Activated T-helper 2 cell treated with anti-CD3 and anti-CD28 coated beads, Interferon-gamma antibody, Interleukin-2, Interleukin-4, amounts not matched to agents 10 μg/mL and 5 μg/mL and 100 μg/mL, durations not matched to agents 14 hours and 24 hours and 36 hours (primary cell): ENCODE measurements around the gene CDKN2B-AS1. TPM values are rescaled to one million over a fixed set of nuclear protein-coding genes. Genes with fewer than 3 reads are reported as not detected.
"Not testable (repeated sequence)": the region's sequence is repeated elsewhere in the genome, so short reads cannot be mapped to it uniquely, and the experiment has no call there.

ENCODE experiments used
- DNase-seq: peaks from one replicate; pipeline ENCODE4 v3.0.0; 2021; ENCODE audit warnings: low spot score
- H3K27ac Mint-ChIP-seq: one replicate; pipeline ENCODE4 v1.8.0; 2021; ENCODE audit warnings: mixed read lengths
- H3K27me3 Mint-ChIP-seq: one replicate; pipeline ENCODE4 v1.8.0; 2021; ENCODE audit warnings: low read depth, mixed read lengths
- H3K36me3 Mint-ChIP-seq: one replicate; pipeline ENCODE4 v1.8.0; 2021; ENCODE audit warnings: low read depth, mixed read lengths
- H3K4me1 Mint-ChIP-seq: one replicate; pipeline ENCODE4 v1.8.0; 2021; ENCODE audit warnings: low read depth, mixed read lengths
- H3K4me3 Mint-ChIP-seq: one replicate; pipeline ENCODE4 v1.8.0; 2021; ENCODE audit warnings: low read depth, mild to moderate bottlenecking, moderate library complexity, mixed read lengths
- H3K9me3 Mint-ChIP-seq: one replicate; pipeline ENCODE4 v1.8.0; 2021; ENCODE audit warnings: mixed read lengths
- intact Hi-C: fragments of 100-400 bp; cut with micrococcal nuclease; formaldehyde crosslinking; loops from one replicate; pipeline ENCODE4 v1.15.1; 2023
- total RNA-seq: library from RNA; stranded (reverse); gene quantifications from 2 replicates; pipeline ENCODE4 v1.2.3, GENCODE V29; 2022

CDKN2B-AS1 gene
- total RNA-seq: 0.82 and 1.1 TPM in 2 replicates

GRCh38 chr9:21994556-21995005 lies at the start of gene CDKN2B-AS1:
TSS of gene CDKN2B-AS1 (plus strand) at chr9:21994791.
- DNase-seq: peak; percentile 52
- peaks cover 31% of the 10 kb centered on the region for H3K4me1 Mint-ChIP-seq
- intact Hi-C loops: loop anchor here (1.0 to 10.0 kb wide), 6 partner anchors 14 to 660 kb away; partner anchors contain the start of gene KLHL9
- peak within 1 kb of the TSS; percentile 97 for H3K27ac Mint-ChIP-seq
- H3K27me3 Mint-ChIP-seq: peaks cover 39% of the 10 kb centered on the region
- H3K4me3 Mint-ChIP-seq: peak within 1 kb of the TSS; percentile 91
- peaks cover 11% of the 10 kb centered on the region for H3K36me3 Mint-ChIP-seq
- no peaks in the 10 kb centered on the region for H3K9me3 Mint-ChIP-seq

GRCh38 chr9:21945606-21946005 lies 49.0 kb upstream of the CDKN2B-AS1 start:
- Mint-ChIP-seq H3K9me3 (no peaks in the 10 kb centered on the region), H3K4me3 (no peak overlapping the region), H3K27me3 (peaks cover 46% of the 10 kb centered on the region), H3K27ac (no peak overlapping the region), H3K4me1 (no peaks in the 10 kb centered on the region), H3K36me3 (no peaks in the 10 kb centered on the region)
- DNase-seq: no peak
- intact Hi-C loops: no loop called here

GRCh38 chr9:21958833-21959232 lies 35.8 kb upstream of the CDKN2B-AS1 start:
- H3K9me3 Mint-ChIP-seq: peaks cover 9% of the 10 kb centered on the region
- H3K27ac Mint-ChIP-seq: no peak overlapping the region
- H3K4me1 Mint-ChIP-seq: no peaks in the 10 kb centered on the region
- intact Hi-C loops: no loop called here
- no peaks in the 10 kb centered on the region for H3K36me3 Mint-ChIP-seq
- no peak for DNase-seq
- H3K4me3 Mint-ChIP-seq: no peak overlapping the region
- peaks cover 43% of the 10 kb centered on the region for H3K27me3 Mint-ChIP-seq

- intact Hi-C loops, H3K36me3 Mint-ChIP-seq, DNase-seq, H3K27ac Mint-ChIP-seq, H3K4me1 Mint-ChIP-seq, H3K4me3 Mint-ChIP-seq: not testable (repeated sequence)
- Mint-ChIP-seq H3K9me3 (peaks cover 10% of the 10 kb centered on the region), H3K27me3 (peaks cover 44% of the 10 kb centered on the region)
Observed at GRCh38 chr9:21959268-21959667, 35.3 kb upstream of the CDKN2B-AS1 start.

GRCh38 chr9:21961569-21961968 lies 33.0 kb upstream of the CDKN2B-AS1 start:
- intact Hi-C loops: no loop called here
- Mint-ChIP-seq H3K9me3 (peaks cover 10% of the 10 kb centered on the region), H3K4me1 (peaks cover 10% of the 10 kb centered on the region), H3K36me3 (peaks cover 3% of the 10 kb centered on the region), H3K4me3 (no peak overlapping the region), H3K27me3 (peaks cover 58% of the 10 kb centered on the region), H3K27ac (no peak overlapping the region)
- DNase-seq: no peak

GRCh38 chr9:21964925-21965385 lies 29.6 kb upstream of the CDKN2B-AS1 start:
- peaks cover 23% of the 10 kb centered on the region for H3K4me1 Mint-ChIP-seq
- peaks cover 21% of the 10 kb centered on the region for H3K36me3 Mint-ChIP-seq
- peak overlapping the region; percentile 63 for H3K4me3 Mint-ChIP-seq
- peaks cover 85% of the 10 kb centered on the region for H3K27me3 Mint-ChIP-seq
- intact Hi-C loops: loop anchor here (1.0 to 5.0 kb wide), 5 partner anchors 10 to 482 kb away; partner anchors contain the start of gene DMRTA1
- peak; percentile 58 for DNase-seq
- H3K27ac Mint-ChIP-seq: no peak overlapping the region
- H3K9me3 Mint-ChIP-seq: peaks cover 20% of the 10 kb centered on the region

GRCh38 chr9:21965401-21965951 lies 29.1 kb upstream of the CDKN2B-AS1 start:
- peaks cover 26% of the 10 kb centered on the region for H3K36me3 Mint-ChIP-seq
- H3K4me1 Mint-ChIP-seq: peaks cover 25% of the 10 kb centered on the region
- H3K4me3 Mint-ChIP-seq: peak overlapping the region; percentile 63
- no peak overlapping the region for H3K27ac Mint-ChIP-seq
- peaks cover 22% of the 10 kb centered on the region for H3K9me3 Mint-ChIP-seq
- H3K27me3 Mint-ChIP-seq: peaks cover 87% of the 10 kb centered on the region
- intact Hi-C loops: loop anchor here (1.0 to 5.0 kb wide), 4 partner anchors 10 to 482 kb away; partner anchors contain the start of gene DMRTA1
- peak; percentile 44 for DNase-seq

- intact Hi-C loops: loop anchor here (5.0 kb wide), 1 partner anchor 481 kb away; the partner anchor contains the start of gene DMRTA1
- H3K27me3 Mint-ChIP-seq: peaks cover 88% of the 10 kb centered on the region
- DNase-seq: no peak
- H3K9me3 Mint-ChIP-seq: peaks cover 22% of the 10 kb centered on the region
- peaks cover 26% of the 10 kb centered on the region for H3K4me1 Mint-ChIP-seq
- no peak overlapping the region for H3K27ac Mint-ChIP-seq
- H3K36me3 Mint-ChIP-seq: peaks cover 30% of the 10 kb centered on the region
- no peak overlapping the region for H3K4me3 Mint-ChIP-seq
Observed at GRCh38 chr9:21966140-21966851, 28.3 kb upstream of the CDKN2B-AS1 start.

- Mint-ChIP-seq H3K4me3 (no peak overlapping the region), H3K27me3 (peaks cover 88% of the 10 kb centered on the region), H3K4me1 (peaks cover 26% of the 10 kb centered on the region), H3K9me3 (peaks cover 21% of the 10 kb centered on the region), H3K36me3 (peaks cover 30% of the 10 kb centered on the region), H3K27ac (no peak overlapping the region)
- DNase-seq: no peak
- intact Hi-C loops: loop anchor here (5.0 kb wide), 1 partner anchor 480 kb away; the partner anchor contains the start of gene DMRTA1
Observed at GRCh38 chr9:21967169-21967568, 27.4 kb upstream of the CDKN2B-AS1 start.

GRCh38 chr9:21967702-21968101 lies 26.9 kb upstream of the CDKN2B-AS1 start:
- Mint-ChIP-seq H3K4me3 (no peak overlapping the region), H3K27ac (peak overlapping the region; percentile 61), H3K9me3 (peaks cover 19% of the 10 kb centered on the region), H3K36me3 (peaks cover 30% of the 10 kb centered on the region), H3K27me3 (peaks cover 89% of the 10 kb centered on the region), H3K4me1 (peaks cover 26% of the 10 kb centered on the region)
- DNase-seq: no peak
- intact Hi-C loops: loop anchor here (5.0 kb wide), 1 partner anchor 480 kb away; the partner anchor contains the start of gene DMRTA1

GRCh38 chr9:21968331-21969010 lies 26.1 kb upstream of the CDKN2B-AS1 start:
- no peak for DNase-seq
- Mint-ChIP-seq H3K36me3 (peaks cover 30% of the 10 kb centered on the region), H3K27me3 (peaks cover 88% of the 10 kb centered on the region), H3K4me3 (no peak overlapping the region), H3K9me3 (peaks cover 17% of the 10 kb centered on the region), H3K4me1 (peaks cover 26% of the 10 kb centered on the region), H3K27ac (peak overlapping the region; percentile 23)
- intact Hi-C loops: loop anchor here (5.0 kb wide), 1 partner anchor 479 kb away; the partner anchor contains the start of gene DMRTA1
